IMR-90 (cell line): Measurements from ENCODE around the gene RAD51. TPM values are rescaled to one million over a fixed set of nuclear protein-coding genes. Genes with fewer than 3 reads are reported as not detected.

Source experiments
- ATAC-seq: fragments of 200-7000 bp; cut with Tn5 transposase; 2 replicates; pipeline ENCODE4 v1.9.1; 2020; ENCODE audit warnings: low read depth, mild to moderate bottlenecking, moderate library complexity
- BruUV-seq: library from RNA; stranded (reverse); fragments of 400-500 nt; replicated peaks from 2 replicates; lab custom pipeline; 2021; lab: Mats Ljungman, UMichigan
- CTCF ChIA-PET: fragments of 300-600 bp; formaldehyde crosslinking; extraction: SDS; loops from one replicate; lab custom pipeline; 2021; ENCODE audit warnings: antibody characterized with exemption; lab: Yijun Ruan, JAX
- POLR2A ChIA-PET: fragments of 300-600 bp; sonication (Branson Sonifier 250); formaldehyde crosslinking; loops from one replicate; lab custom pipeline; 2022; ENCODE audit warnings: antibody characterized with exemption; ENCODE audit not compliant: unreplicated experiment; lab: Charles Lee
- DNase-seq: peaks from one replicate; pipeline ENCODE4 v3.0.0; 2013
- H2AFZ ChIP-seq: replicated peaks from 2 replicates; pipeline ENCODE3; 2013; ENCODE audit warnings: low read length, mild to moderate bottlenecking; ENCODE audit not compliant: poor library complexity
- H2AK5ac ChIP-seq: 2 replicates; pipeline ENCODE4 v1.6.1; 2013; ENCODE audit warnings: low read depth, low read length, inconsistent platforms
- H2AK9ac ChIP-seq: replicated peaks from 2 replicates; pipeline ENCODE3; 2013; ENCODE audit warnings: mild to moderate bottlenecking, low read depth, low read length, moderate library complexity; ENCODE audit not compliant: poor library complexity
- H2BK120ac ChIP-seq: 2 replicates; pipeline ENCODE4 v1.6.1; 2013; ENCODE audit warnings: low read depth, low read length, inconsistent platforms
- H2BK15ac ChIP-seq: 3 replicates; pipeline ENCODE4 v1.6.1; 2013; ENCODE audit warnings: low read depth, low read length, inconsistent platforms
- H2BK20ac ChIP-seq: 2 replicates; pipeline ENCODE4 v1.6.1; 2013; ENCODE audit warnings: low read depth, mild to moderate bottlenecking, inconsistent platforms, low read length, moderate library complexity
- H2BK5ac ChIP-seq: 2 replicates; pipeline ENCODE4 v1.6.1; 2013; ENCODE audit warnings: mild to moderate bottlenecking, low read depth, low read length, inconsistent platforms; ENCODE audit not compliant: poor library complexity, severe bottlenecking
- H3K14ac ChIP-seq: replicated peaks from 2 replicates; pipeline ENCODE4 v1.6.1; 2013; ENCODE audit warnings: low read depth, low read length, inconsistent platforms
- H3K18ac ChIP-seq: 2 replicates; pipeline ENCODE4 v1.6.1; 2013; ENCODE audit warnings: low read depth, low read length, control low read depth
- H3K23ac ChIP-seq: 2 replicates; pipeline ENCODE4 v1.6.1; 2013; ENCODE audit warnings: low read depth, low read length, inconsistent platforms
- H3K27ac ChIP-seq: 2 replicates; pipeline ENCODE4 v1.5.1; 2013; ENCODE audit warnings: mild to moderate bottlenecking, control low read depth, low read length; ENCODE audit not compliant: insufficient read depth
- H3K27me3 ChIP-seq: 2 replicates; pipeline ENCODE4 v1.6.1; 2013; ENCODE audit warnings: low read length; ENCODE audit not compliant: control insufficient read depth, insufficient read depth
- H3K36me3 ChIP-seq: 2 replicates; pipeline ENCODE4 v1.6.1; 2013; ENCODE audit warnings: low read length, mixed read lengths; ENCODE audit not compliant: control insufficient read depth, insufficient read depth
- H3K4ac ChIP-seq: 2 replicates; pipeline ENCODE4 v1.6.1; 2013; ENCODE audit warnings: low read depth, low read length, inconsistent platforms
- H3K4me1 ChIP-seq: 2 replicates; pipeline ENCODE4 v1.6.1; 2013; ENCODE audit warnings: low read length, mixed read lengths; ENCODE audit not compliant: control insufficient read depth, insufficient read depth
- H3K4me2 ChIP-seq: 2 replicates; pipeline ENCODE4 v1.6.1; 2013; ENCODE audit warnings: low read depth, mild to moderate bottlenecking, control low read depth, low read length, moderate library complexity
- H3K4me3 ChIP-seq: 2 replicates; pipeline ENCODE4 v1.5.1; 2013; ENCODE audit warnings: low read depth, mild to moderate bottlenecking, control low read depth, low read length, moderate library complexity; ENCODE audit not compliant: insufficient read depth
- H3K56ac ChIP-seq: 2 replicates; pipeline ENCODE4 v1.6.1; 2013; ENCODE audit warnings: low read length, inconsistent platforms; ENCODE audit not compliant: insufficient read depth; ENCODE audit errors: extremely low read depth
- H3K79me1 ChIP-seq, 2 experiments: 2 replicates each; pipeline ENCODE4 v1.6.1; 2013; ENCODE audit warnings: low read length in 2 of 2, inconsistent platforms in 1 of 2, low read depth in 1 of 2
- H3K9ac ChIP-seq: 2 replicates; pipeline ENCODE4 v1.6.1; 2013; ENCODE audit warnings: low read depth, low read length, control low read depth
- H3K9me1 ChIP-seq: 2 replicates; pipeline ENCODE4 v1.6.1; 2013; ENCODE audit warnings: low read length, inconsistent platforms; ENCODE audit not compliant: insufficient read depth
- H3K9me3 ChIP-seq: 2 replicates; pipeline ENCODE4 v1.6.1; 2013; ENCODE audit warnings: low read length; ENCODE audit not compliant: control insufficient read depth, insufficient read depth
- H4K20me1 ChIP-seq: 2 replicates; pipeline ENCODE4 v1.6.1; 2013; ENCODE audit warnings: low read length, inconsistent platforms; ENCODE audit not compliant: insufficient read depth
- H4K5ac ChIP-seq: 2 replicates; pipeline ENCODE4 v1.6.1; 2013; ENCODE audit warnings: mild to moderate bottlenecking, low read depth, low read length, control low read depth
- H4K8ac ChIP-seq, 2 experiments: 2 replicates each; pipeline ENCODE4 v1.6.1; 2013; ENCODE audit warnings: low read depth in 2 of 2, low read length in 2 of 2, control low read depth in 1 of 2, inconsistent platforms in 1 of 2
- H4K91ac ChIP-seq: 2 replicates; pipeline ENCODE4 v1.6.1; 2013; ENCODE audit warnings: low read depth, low read length, inconsistent platforms; ENCODE audit not compliant: insufficient read depth
- BHLHE40 ChIP-seq: fragments of 150-350 bp; IDR thresholded peaks from 2 replicates; pipeline ENCODE4 v1.6.1; 2016; ENCODE audit warnings: mild to moderate bottlenecking, low read depth, low read length
- CEBPB ChIP-seq: IDR thresholded peaks from 2 replicates; pipeline ENCODE4 v1.6.1; 2012; ENCODE audit warnings: low read depth, low read length, improper control_type of control experiment
- CHD1 ChIP-seq: IDR thresholded peaks from 2 replicates; pipeline ENCODE4 v1.6.1; 2012; ENCODE audit warnings: low read depth, low read length, improper control_type of control experiment
- CTCF ChIP-seq: conservative IDR thresholded peaks from 2 replicates; pipeline ENCODE4 v1.5.1; 2012; ENCODE audit warnings: mild to moderate bottlenecking, low read depth, low read length, improper control_type of control experiment
- ELK1 ChIP-seq: fragments of 150-350 bp; IDR thresholded peaks from 2 replicates; pipeline ENCODE4 v1.6.1; 2016; ENCODE audit warnings: low read depth, mild to moderate bottlenecking, low read length, moderate library complexity, borderline replicate concordance
- FOS ChIP-seq: fragments of 150-350 bp; IDR thresholded peaks from 2 replicates; pipeline ENCODE4 v1.6.1; 2016; ENCODE audit warnings: low read depth, low read length
- MAFK ChIP-seq: IDR thresholded peaks from 2 replicates; pipeline ENCODE4 v1.6.1; 2012; ENCODE audit warnings: low read depth, low read length, improper control_type of control experiment
- MAZ ChIP-seq: IDR thresholded peaks from 2 replicates; pipeline ENCODE4 v1.6.1; 2012; ENCODE audit warnings: low read depth, mild to moderate bottlenecking, low read length, improper control_type of control experiment, moderate library complexity, borderline replicate concordance
- MXI1 ChIP-seq: IDR thresholded peaks from 2 replicates; pipeline ENCODE4 v1.6.1; 2012; ENCODE audit warnings: low read depth, mild to moderate bottlenecking, low read length, moderate library complexity, borderline replicate concordance
- NFE2L2 ChIP-seq: fragments of 150-350 bp; IDR thresholded peaks from 2 replicates; pipeline ENCODE4 v1.6.1; 2016; ENCODE audit warnings: low read depth, mild to moderate bottlenecking, low read length
- POLR2A ChIP-seq: IDR thresholded peaks from 2 replicates; pipeline ENCODE4 v1.6.1; 2012; ENCODE audit warnings: mild to moderate bottlenecking, low read depth, low read length
- RAD21 ChIP-seq: IDR thresholded peaks from 2 replicates; pipeline ENCODE4 v1.6.1; 2012; ENCODE audit warnings: low read length, improper control_type of control experiment
- RCOR1 ChIP-seq: IDR thresholded peaks from 2 replicates; pipeline ENCODE4 v1.6.1; 2012; ENCODE audit warnings: mild to moderate bottlenecking, low read length, improper control_type of control experiment; ENCODE audit not compliant: insufficient replicate concordance
- RFX5 ChIP-seq: IDR thresholded peaks from 2 replicates; pipeline ENCODE4 v1.8.0; 2012; ENCODE audit warnings: low read depth, mild to moderate bottlenecking, low read length, moderate library complexity
- SMC3 ChIP-seq: fragments of 150-350 bp; IDR thresholded peaks from 2 replicates; pipeline ENCODE4 v1.6.1; 2016; ENCODE audit warnings: low read depth, mild to moderate bottlenecking, antibody characterized with exemption, low read length, moderate library complexity
- USF2 ChIP-seq: fragments of 150-350 bp; IDR thresholded peaks from 2 replicates; pipeline ENCODE4 v1.6.1; 2017; ENCODE audit warnings: mild to moderate bottlenecking, antibody characterized with exemption, low read length, low read depth
- WGBS, 2 experiments: methylation state at CpG; one replicate each; pipeline versions ENCODE4 v1.1.5 to v1.1.7; 2013; ENCODE audit warnings: missing lambda C conversion rate in 2 of 2; ENCODE audit not compliant: insufficient read length in 1 of 2; ENCODE audit errors: extremely low coverage in 2 of 2; 5-methylcytosine and 5-hydroxymethylcytosine counted together
- dilution Hi-C: fragments of 300-500 bp; cut with HindIII; formaldehyde crosslinking; loops from one replicate; pipeline ENCODE4 v1.14.3; 2018; ENCODE audit warnings: low sequenced_read_pairs; ENCODE audit not compliant: unreplicated experiment
- in situ Hi-C: fragments of 300-500 bp; cut with MboI; formaldehyde crosslinking; loops from 3 replicates; pipeline ENCODE4 v1.14.3; 2019; ENCODE audit warnings: low sequenced_read_pairs, inconsistent platforms, mixed read lengths
- intact Hi-C: fragments of 100-400 bp; cut with micrococcal nuclease; formaldehyde crosslinking; loops from 2 replicates; pipeline ENCODE4 v1.10.0; 2022
- polyA plus RNA-seq, 3 experiments: library from polyadenylated mRNA; depleted of rRNA; stranded (reverse); fragments of >200 nt; gene quantifications; 2 replicates each; pipeline ENCODE4 v1.2.3, GENCODE V29; 2012; ENCODE audit warnings: low replicate concordance in 1 of 3
- total RNA-seq: library from RNA; depleted of rRNA; stranded (reverse); fragments of >200 nt; gene quantifications from 2 replicates; pipeline ENCODE4 v1.2.3, GENCODE V29; 2012

RAD51 gene
- total and polyA plus RNA-seq, 2 of the 4 experiments (the other 2 are of a cell fraction), result 6.8 to 8.4 TPM

- Histone ChIP-seq H4K5ac (no peak overlapping the region), H2BK5ac (no peak overlapping the region), H3K4me3 (no peak overlapping the region), H3K27me3 (no peaks in the 10 kb centered on the region), H3K9ac (no peak overlapping the region), H2AK9ac (no peak overlapping the region), H3K79me1 (no peaks in the 10 kb centered on the region), H4K20me1 (no peaks in the 10 kb centered on the region), H4K91ac (no peak overlapping the region), H2BK120ac (no peak overlapping the region), H3K23ac (no peak overlapping the region), H3K27ac (no peak overlapping the region), H4K8ac (no peak overlapping the region), H2AFZ (no peak overlapping the region), H2BK15ac (no peak overlapping the region), H3K4me1 (no peaks in the 10 kb centered on the region), H3K9me1 (no peaks in the 10 kb centered on the region), H3K4me2 (no peak overlapping the region), H3K14ac (no peak overlapping the region), H3K9me3 (no peaks in the 10 kb centered on the region), H3K36me3 (no peaks in the 10 kb centered on the region), H3K18ac (no peak overlapping the region), H2AK5ac (no peak overlapping the region), H3K56ac (no peak overlapping the region), H2BK20ac (no peak overlapping the region), H3K4ac (no peak overlapping the region)
- no TSS peak for BruUV-seq
- DNase-seq (no peak), ATAC-seq (no peak)
- intact Hi-C loops (no loop called here), dilution Hi-C loops (no loop called here), in situ Hi-C loops (no loop called here)
- WGBS, 2 experiments, result no CpG with 5 or more reads among the region's 7 CpGs
- TF ChIP-seq RAD21 (no peak), FOS (no peak), SMC3 (no peak), CTCF (no peak), RFX5 (no peak), CEBPB (no peak), ELK1 (no peak), BHLHE40 (no peak), NFE2L2 (no peak), MAFK (no peak), RCOR1 (no peak), USF2 (no peak), MXI1 (no peak), CHD1 (no peak), MAZ (no peak), POLR2A (no peak)
- POLR2A ChIA-PET, result no interaction called here
- CTCF ChIA-PET, result no interaction called here
Measured at GRCh38 chr15:40664909-40665308, 30.1 kb upstream of the RAD51 start.
